NCI-H2171 treated with DMSO at 0.1 percent for 48 hours (cell line): ENCODE measurements around the gene TCP11L1.
"Not testable (repeated sequence)": the region's sequence is repeated elsewhere in the genome, so short reads cannot be mapped to it uniquely, and the experiment has no call there.

Source experiments
- DNase-seq: peaks from one replicate; lab custom pipeline; 2025; lab: John Stamatoyannopoulos, UW

TCP11L1 gene

GRCh38 chr11:33065445-33066178 lies 26.2 kb downstream of the TCP11L1 start:
- DNase-seq, result peak; percentile 71

- DNase-seq, result no peak
These were observed 27.9 kb downstream of the TCP11L1 start for GRCh38 chr11:33067294-33067693.

- DNase-seq, result no peak
These were observed 29.4 kb downstream of the TCP11L1 start for GRCh38 chr11:33068611-33069340.

GRCh38 chr11:33072465-33072864 lies 33.1 kb downstream of the TCP11L1 start:
- no peak for DNase-seq

- DNase-seq, result no peak
These were observed 44.5 kb downstream of the TCP11L1 start for GRCh38 chr11:33083918-33084317.

GRCh38 chr11:33086017-33086416 lies 46.6 kb downstream of the TCP11L1 start:
- no peak for DNase-seq

GRCh38 chr11:33089776-33090175 lies 50.4 kb downstream of the TCP11L1 start:
- DNase-seq, result peak; percentile 44

- no peak for DNase-seq
These were observed 54.8 kb downstream of the TCP11L1 start for GRCh38 chr11:33094157-33094556.

GRCh38 chr11:33103836-33104235 lies 64.5 kb downstream of the TCP11L1 start:
- no peak for DNase-seq

GRCh38 chr11:33109294-33109895 lies 70.0 kb downstream of the TCP11L1 start:
- no peak for DNase-seq

- peak; percentile 78 for DNase-seq
These were observed 70.7 kb downstream of the TCP11L1 start for GRCh38 chr11:33110083-33110482.

GRCh38 chr11:33116535-33116934 lies 77.2 kb downstream of the TCP11L1 start:
- peak; percentile 61 for DNase-seq

GRCh38 chr11:33122696-33123095 lies 83.3 kb downstream of the TCP11L1 start:
- not testable (repeated sequence) for DNase-seq
